Sigmoid colon (tissue), 7 donors: ENCODE results near the gene FDX1. TPM values are rescaled to one million over a fixed set of nuclear protein-coding genes. Genes with fewer than 3 reads are reported as not detected.

Experiments
- DNase-seq: peaks from one replicate; pipeline ENCODE4 v3.0.0-alpha.2; 2019
- H3K27ac ChIP-seq, 4 donors: fragments of 200-600 bp; sonication (generic); one replicate each; pipeline ENCODE4 v1.5.1; 2016 to 2019; ENCODE audit warnings: mild to moderate bottlenecking in 1 of 4
- H3K27me3 ChIP-seq, 3 donors: fragments of 200-600 bp; sonication (generic); one replicate each; pipeline ENCODE4 v1.5.1; 2019; ENCODE audit warnings: mild to moderate bottlenecking in 1 of 3
- H3K36me3 ChIP-seq, 4 donors: fragments of 200-600 bp; sonication (generic); one replicate each; pipeline ENCODE4 v1.5.1; 2016 to 2019
- H3K4me1 ChIP-seq, 4 donors: fragments of 200-600 bp; sonication (generic); one replicate each; pipeline ENCODE4 v1.5.1; 2017 to 2019
- H3K4me3 ChIP-seq, 4 donors: fragments of 200-600 bp; sonication (generic); one replicate each; pipeline ENCODE4 v1.5.1; 2017 to 2019; ENCODE audit warnings: mild to moderate bottlenecking in 2 of 4, moderate library complexity in 1 of 4
- H3K9me3 ChIP-seq, 4 donors: fragments of 200-600 bp in 3 of 4; sonication (generic) in 3 of 4; one replicate each; pipeline versions ENCODE4 v1.5.1 to v1.6.1; 2013 to 2019
- EP300 ChIP-seq, 4 donors: sonication (generic); formaldehyde crosslinking; IDR thresholded peaks; one replicate each; pipeline ENCODE4 v1.6.1; 2017; ENCODE audit warnings: antibody characterized with exemption in 4 of 4
- POLR2A ChIP-seq, 2 donors: fragments of 450-650 bp; IDR thresholded peaks; one replicate each; pipeline ENCODE4 v1.6.1; 2016; ENCODE audit warnings: antibody characterized with exemption in 2 of 2, mild to moderate bottlenecking in 2 of 2, moderate library complexity in 2 of 2
- POLR2AphosphoS5 ChIP-seq, 4 donors: sonication (generic); formaldehyde crosslinking; IDR thresholded peaks; one replicate each; pipeline ENCODE4 v1.6.1; 2017; ENCODE audit warnings: antibody characterized with exemption in 4 of 4
- WGBS, 2 donors: extraction: QIAGEN DNeasy Blood & Tissue Kit; methylation state at CpG; one replicate each; pipeline ENCODE4 v1.1.7; 2013; 5-methylcytosine and 5-hydroxymethylcytosine counted together
- intact Hi-C: fragments of 100-400 bp; cut with DNase I; formaldehyde crosslinking; loops from one replicate; pipeline ENCODE4 v1.15.1; 2023
- polyA plus RNA-seq, 3 donors: library from polyadenylated mRNA; stranded (reverse); fragments of 200-250 nt; gene quantifications; one replicate each; pipeline ENCODE4 v1.2.3, GENCODE V29; 2013
- total RNA-seq, 4 donors: library from RNA; depleted of rRNA; stranded (reverse); fragments of >200 nt; gene quantifications; one replicate each; pipeline ENCODE4 v1.1.0, GENCODE V29; 2016
- TF ChIP-seq, protein P1 (sequence below), 4 experiments: fragments of 450-650 bp in 3 of 4; fragments of 200-600 bp in 1 of 4; IDR thresholded peaks; one replicate each; pipeline ENCODE4 v1.5.1; 2016 to 2019; ENCODE audit warnings: antibody characterized with exemption in 4 of 4, mild to moderate bottlenecking in 3 of 4, moderate library complexity in 2 of 4
- donor health status: healthy with polysubstance abuse.
- donor health status: Bipolar disorder and iron deficiency.
- donor health status: healthy.

FDX1 gene
- total and polyA plus RNA-seq, 7 donors: 10.5 to 33.1 (median 13.8) TPM

DNA sequence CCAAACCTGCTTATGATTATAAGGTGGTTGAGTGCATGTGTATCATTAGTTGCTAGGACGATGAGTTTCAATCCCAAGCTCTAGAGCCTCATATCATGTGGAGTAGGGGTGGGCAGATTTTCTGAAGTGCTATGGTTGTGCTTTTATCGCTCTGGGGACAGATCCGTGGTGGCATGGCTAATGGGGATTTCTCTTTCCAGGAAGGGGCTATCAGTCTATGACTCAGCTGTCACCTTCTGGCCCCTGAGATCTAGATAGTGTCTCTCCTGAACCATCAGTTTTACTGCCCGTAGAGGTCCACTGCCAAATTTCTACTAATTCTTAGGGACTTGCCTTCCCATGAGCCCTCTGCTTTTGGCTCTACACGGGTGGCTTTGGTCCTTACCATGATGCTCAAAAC is 51.8 kb downstream of the FDX1 start:
- DNase-seq: no peak
- TF ChIP-seq EP300 (IDR thresholded peaks at IDR 0.05) (no peak), POLR2A (IDR thresholded peaks at IDR 0.05) (no peak), POLR2AphosphoS5 (IDR thresholded peaks at IDR 0.05) (no peak)
- TF ChIP-seq, protein P1, sequence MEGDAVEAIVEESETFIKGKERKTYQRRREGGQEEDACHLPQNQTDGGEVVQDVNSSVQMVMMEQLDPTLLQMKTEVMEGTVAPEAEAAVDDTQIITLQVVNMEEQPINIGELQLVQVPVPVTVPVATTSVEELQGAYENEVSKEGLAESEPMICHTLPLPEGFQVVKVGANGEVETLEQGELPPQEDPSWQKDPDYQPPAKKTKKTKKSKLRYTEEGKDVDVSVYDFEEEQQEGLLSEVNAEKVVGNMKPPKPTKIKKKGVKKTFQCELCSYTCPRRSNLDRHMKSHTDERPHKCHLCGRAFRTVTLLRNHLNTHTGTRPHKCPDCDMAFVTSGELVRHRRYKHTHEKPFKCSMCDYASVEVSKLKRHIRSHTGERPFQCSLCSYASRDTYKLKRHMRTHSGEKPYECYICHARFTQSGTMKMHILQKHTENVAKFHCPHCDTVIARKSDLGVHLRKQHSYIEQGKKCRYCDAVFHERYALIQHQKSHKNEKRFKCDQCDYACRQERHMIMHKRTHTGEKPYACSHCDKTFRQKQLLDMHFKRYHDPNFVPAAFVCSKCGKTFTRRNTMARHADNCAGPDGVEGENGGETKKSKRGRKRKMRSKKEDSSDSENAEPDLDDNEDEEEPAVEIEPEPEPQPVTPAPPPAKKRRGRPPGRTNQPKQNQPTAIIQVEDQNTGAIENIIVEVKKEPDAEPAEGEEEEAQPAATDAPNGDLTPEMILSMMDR (IDR thresholded peaks at IDR 0.05): no peak
- Histone ChIP-seq H3K4me1 (no peaks in the 10 kb centered on the region), H3K27ac (no peak overlapping the region), H3K27me3 (no peaks in the 10 kb centered on the region), H3K4me3 (no peak overlapping the region), H3K36me3 (no peaks in the 10 kb centered on the region), H3K9me3 (no peaks in the 10 kb centered on the region)
- intact Hi-C loops: no loop called here
- 95% methylated on average over 5 of the region's 5 CpGs for WGBS, 2 donors

DNA sequence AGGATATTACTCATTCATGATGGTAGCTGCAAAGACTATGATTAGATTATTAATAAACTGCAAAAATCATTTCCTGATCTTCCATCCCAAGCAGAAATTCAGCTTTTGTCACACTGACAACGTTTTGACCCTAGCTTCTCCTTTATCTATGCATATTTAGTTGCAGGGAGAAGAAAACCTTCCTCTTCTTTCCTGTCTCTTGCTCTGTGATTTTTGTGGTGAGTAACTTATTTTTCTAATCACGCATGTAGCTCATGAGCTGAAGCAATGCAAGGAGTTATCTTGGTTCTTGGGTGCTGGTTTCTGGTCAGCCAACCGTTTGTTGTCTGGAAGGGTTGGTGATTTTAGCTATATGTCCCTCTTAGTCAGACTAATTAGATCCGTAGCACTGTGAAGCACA is 56.4 kb downstream of the FDX1 start:
- no peak for TF ChIP-seq POLR2AphosphoS5 (IDR thresholded peaks at IDR 0.05)
- TF ChIP-seq EP300 (IDR thresholded peaks at IDR 0.05): no peak
- TF ChIP-seq, protein P1 (IDR thresholded peaks at IDR 0.05): no peak
- TF ChIP-seq POLR2A (IDR thresholded peaks at IDR 0.05): no peak
- Histone ChIP-seq H3K4me1 (no peaks in the 10 kb centered on the region), H3K4me3 (no peak overlapping the region), H3K27me3 (no peaks in the 10 kb centered on the region), H3K36me3 (no peaks in the 10 kb centered on the region), H3K9me3 (no peaks in the 10 kb centered on the region), H3K27ac (no peak overlapping the region)
- no peak for DNase-seq
- WGBS, 2 donors: 85% methylated on average over 4 of the region's 4 CpGs
- intact Hi-C loops: no loop called here

DNA sequence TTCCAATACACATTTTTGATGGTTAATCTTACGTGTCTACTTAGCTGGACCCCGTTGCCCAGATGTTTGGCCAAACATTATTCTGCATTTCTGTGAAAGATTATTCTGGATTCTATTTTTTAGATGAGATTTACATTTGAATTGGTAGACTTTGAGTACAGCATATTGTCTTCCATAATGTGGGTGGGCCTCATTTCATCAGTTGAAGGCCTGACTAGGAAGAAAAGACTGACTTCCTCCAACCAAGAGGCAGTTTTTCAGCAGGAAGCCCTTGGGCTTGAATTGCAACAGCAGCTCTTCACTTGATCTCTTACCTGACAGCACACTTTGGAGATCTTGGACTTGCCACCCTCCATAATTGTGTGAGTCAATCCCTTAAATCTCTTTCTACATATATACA is 58.7 kb downstream of the FDX1 start:
- no peak overlapping the region for H3K27ac ChIP-seq
- H3K4me3 ChIP-seq: no peak overlapping the region
- H3K27me3 ChIP-seq: no peaks in the 10 kb centered on the region
- no peaks in the 10 kb centered on the region for H3K36me3 ChIP-seq
- TF ChIP-seq, protein P1 (IDR thresholded peaks at IDR 0.05): no peak
- no peak for TF ChIP-seq POLR2AphosphoS5 (IDR thresholded peaks at IDR 0.05)
- TF ChIP-seq EP300 (IDR thresholded peaks at IDR 0.05): no peak
- TF ChIP-seq POLR2A (IDR thresholded peaks at IDR 0.05): no peak
- DNase-seq: no peak
- 74 to 97% methylated on average over 2 of the region's 2 CpGs for WGBS, 2 donors
- H3K4me1 ChIP-seq: no peaks in the 10 kb centered on the region
- intact Hi-C loops: no loop called here
- H3K9me3 ChIP-seq: no peaks in the 10 kb centered on the region

DNA sequence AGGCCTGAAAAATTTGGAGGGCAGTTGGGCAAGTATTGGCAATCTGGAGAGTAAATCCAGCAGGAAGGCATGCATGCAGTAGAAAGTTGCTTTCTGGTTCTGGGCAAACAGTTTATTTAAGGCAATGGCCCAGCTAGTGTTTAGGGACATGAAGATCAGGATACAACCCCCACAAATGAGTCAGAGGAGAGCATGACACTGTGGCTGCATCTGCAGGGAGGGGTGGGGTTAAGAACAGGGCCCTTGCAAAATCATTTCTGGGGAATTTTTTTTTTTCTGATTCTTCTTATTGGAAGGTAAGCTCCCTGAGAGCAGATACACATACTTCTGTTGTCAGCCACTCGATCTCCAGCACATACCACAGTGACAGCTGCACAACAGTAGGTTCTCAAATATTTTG is 61.1 kb downstream of the FDX1 start:
- intact Hi-C loops: no loop called here
- no peak for DNase-seq
- TF ChIP-seq POLR2A (IDR thresholded peaks at IDR 0.05) (no peak), EP300 (IDR thresholded peaks at IDR 0.05) (no peak), POLR2AphosphoS5 (IDR thresholded peaks at IDR 0.05) (no peak)
- TF ChIP-seq, protein P1 (IDR thresholded peaks at IDR 0.05): no peak

DNA sequence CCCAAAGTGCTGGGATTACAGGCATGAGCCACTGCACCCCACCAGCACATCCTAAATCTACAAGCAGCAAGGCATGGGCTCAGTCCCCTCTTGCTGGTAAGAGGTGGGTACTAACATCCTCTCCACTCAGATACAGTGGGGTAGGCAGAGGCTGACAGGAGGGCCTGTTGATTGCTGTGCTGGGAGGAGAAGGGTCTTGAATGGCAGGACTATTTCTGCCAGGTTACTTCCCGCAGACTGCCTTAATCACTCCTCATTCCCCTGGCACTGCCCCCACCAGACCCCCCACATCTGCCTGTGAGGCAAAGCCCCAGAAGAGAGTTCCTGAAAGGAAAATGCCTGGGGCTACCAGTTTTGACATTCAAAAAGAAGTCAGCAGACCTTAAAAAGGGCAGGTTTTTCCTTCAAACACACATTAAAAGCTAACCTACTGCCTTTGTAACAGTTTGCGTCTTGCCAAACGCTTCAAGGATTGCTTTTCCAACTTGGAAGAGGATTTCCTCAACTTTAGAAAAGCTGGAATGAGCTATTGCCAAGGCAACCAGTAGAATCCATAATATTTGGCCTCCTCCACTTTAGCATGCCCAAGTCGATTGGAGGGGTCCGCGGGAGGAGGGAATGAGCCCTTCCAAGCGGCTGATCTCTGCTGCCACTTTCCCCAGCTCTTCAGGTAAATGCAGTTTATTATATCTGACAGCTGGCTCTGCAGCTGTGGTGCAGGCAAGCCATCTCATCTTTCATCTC is 62.0 kb downstream of the FDX1 start:
- no peak overlapping the region for H3K27ac ChIP-seq

More for the DNA sequence above, 61.1 kb downstream of the FDX1 start:
- WGBS, 2 donors: 39 to 86% methylated on average over 1 of the region's 1 CpG
- no peaks in the 10 kb centered on the region for H3K27me3 ChIP-seq
- no peaks in the 10 kb centered on the region for H3K9me3 ChIP-seq
- no peaks in the 10 kb centered on the region for H3K36me3 ChIP-seq
- H3K4me1 ChIP-seq: no peaks in the 10 kb centered on the region
- no peak overlapping the region for H3K4me3 ChIP-seq
- H3K27ac ChIP-seq: no peak overlapping the region

More for the DNA sequence above, 62.0 kb downstream of the FDX1 start:
- TF ChIP-seq POLR2AphosphoS5 (IDR thresholded peaks at IDR 0.05): no peak
- no peak for TF ChIP-seq EP300 (IDR thresholded peaks at IDR 0.05)
- TF ChIP-seq, protein P1 (IDR thresholded peaks at IDR 0.05): no peak
- no peak for TF ChIP-seq POLR2A (IDR thresholded peaks at IDR 0.05)
- WGBS, 2 donors: 84 to 89% methylated on average over 7 of the region's 7 CpGs
- DNase-seq: no peak
- no peaks in the 10 kb centered on the region for H3K36me3 ChIP-seq
- no peaks in the 10 kb centered on the region for H3K4me1 ChIP-seq
- H3K4me3 ChIP-seq: no peak overlapping the region
- no peaks in the 10 kb centered on the region for H3K27me3 ChIP-seq
- intact Hi-C loops: no loop called here
- no peaks in the 10 kb centered on the region for H3K9me3 ChIP-seq
